IMR-90 (cell line): Measurements from ENCODE around the gene GPR132. TPM values are rescaled to one million over a fixed set of nuclear protein-coding genes. Genes with fewer than 3 reads are reported as not detected.

Experiments
- ATAC-seq: fragments of 200-7000 bp; cut with Tn5 transposase; 2 replicates; pipeline ENCODE4 v1.9.1; 2020; ENCODE audit warnings: low read depth, mild to moderate bottlenecking, moderate library complexity
- BruUV-seq: library from RNA; stranded (reverse); fragments of 400-500 nt; replicated peaks from 2 replicates; lab custom pipeline; 2021; lab: Mats Ljungman, UMichigan
- CTCF ChIA-PET: fragments of 300-600 bp; formaldehyde crosslinking; extraction: SDS; loops from one replicate; lab custom pipeline; 2021; ENCODE audit warnings: antibody characterized with exemption; lab: Yijun Ruan, JAX
- POLR2A ChIA-PET: fragments of 300-600 bp; sonication (Branson Sonifier 250); formaldehyde crosslinking; loops from one replicate; lab custom pipeline; 2022; ENCODE audit warnings: antibody characterized with exemption; ENCODE audit not compliant: unreplicated experiment; lab: Charles Lee
- DNase-seq: peaks from one replicate; pipeline ENCODE4 v3.0.0; 2013
- H2AFZ ChIP-seq: replicated peaks from 2 replicates; pipeline ENCODE3; 2013; ENCODE audit warnings: low read length, mild to moderate bottlenecking; ENCODE audit not compliant: poor library complexity
- H2AK5ac ChIP-seq: 2 replicates; pipeline ENCODE4 v1.6.1; 2013; ENCODE audit warnings: low read depth, low read length, inconsistent platforms
- H2AK9ac ChIP-seq: replicated peaks from 2 replicates; pipeline ENCODE3; 2013; ENCODE audit warnings: mild to moderate bottlenecking, low read depth, low read length, moderate library complexity; ENCODE audit not compliant: poor library complexity
- H2BK120ac ChIP-seq: 2 replicates; pipeline ENCODE4 v1.6.1; 2013; ENCODE audit warnings: low read depth, low read length, inconsistent platforms
- H2BK15ac ChIP-seq: 3 replicates; pipeline ENCODE4 v1.6.1; 2013; ENCODE audit warnings: low read depth, low read length, inconsistent platforms
- H2BK20ac ChIP-seq: 2 replicates; pipeline ENCODE4 v1.6.1; 2013; ENCODE audit warnings: low read depth, mild to moderate bottlenecking, inconsistent platforms, low read length, moderate library complexity
- H2BK5ac ChIP-seq: 2 replicates; pipeline ENCODE4 v1.6.1; 2013; ENCODE audit warnings: mild to moderate bottlenecking, low read depth, low read length, inconsistent platforms; ENCODE audit not compliant: poor library complexity, severe bottlenecking
- H3K14ac ChIP-seq: replicated peaks from 2 replicates; pipeline ENCODE4 v1.6.1; 2013; ENCODE audit warnings: low read depth, low read length, inconsistent platforms
- H3K18ac ChIP-seq: 2 replicates; pipeline ENCODE4 v1.6.1; 2013; ENCODE audit warnings: low read depth, low read length, control low read depth
- H3K23ac ChIP-seq: 2 replicates; pipeline ENCODE4 v1.6.1; 2013; ENCODE audit warnings: low read depth, low read length, inconsistent platforms
- H3K27ac ChIP-seq: 2 replicates; pipeline ENCODE4 v1.5.1; 2013; ENCODE audit warnings: mild to moderate bottlenecking, control low read depth, low read length; ENCODE audit not compliant: insufficient read depth
- H3K27me3 ChIP-seq: 2 replicates; pipeline ENCODE4 v1.6.1; 2013; ENCODE audit warnings: low read length; ENCODE audit not compliant: control insufficient read depth, insufficient read depth
- H3K36me3 ChIP-seq: 2 replicates; pipeline ENCODE4 v1.6.1; 2013; ENCODE audit warnings: low read length, mixed read lengths; ENCODE audit not compliant: control insufficient read depth, insufficient read depth
- H3K4ac ChIP-seq: 2 replicates; pipeline ENCODE4 v1.6.1; 2013; ENCODE audit warnings: low read depth, low read length, inconsistent platforms
- H3K4me1 ChIP-seq: 2 replicates; pipeline ENCODE4 v1.6.1; 2013; ENCODE audit warnings: low read length, mixed read lengths; ENCODE audit not compliant: control insufficient read depth, insufficient read depth
- H3K4me2 ChIP-seq: 2 replicates; pipeline ENCODE4 v1.6.1; 2013; ENCODE audit warnings: low read depth, mild to moderate bottlenecking, control low read depth, low read length, moderate library complexity
- H3K4me3 ChIP-seq: 2 replicates; pipeline ENCODE4 v1.5.1; 2013; ENCODE audit warnings: low read depth, mild to moderate bottlenecking, control low read depth, low read length, moderate library complexity; ENCODE audit not compliant: insufficient read depth
- H3K56ac ChIP-seq: 2 replicates; pipeline ENCODE4 v1.6.1; 2013; ENCODE audit warnings: low read length, inconsistent platforms; ENCODE audit not compliant: insufficient read depth; ENCODE audit errors: extremely low read depth
- H3K79me1 ChIP-seq, 2 experiments: 2 replicates each; pipeline ENCODE4 v1.6.1; 2013; ENCODE audit warnings: low read length in 2 of 2, inconsistent platforms in 1 of 2, low read depth in 1 of 2
- H3K9ac ChIP-seq: 2 replicates; pipeline ENCODE4 v1.6.1; 2013; ENCODE audit warnings: low read depth, low read length, control low read depth
- H3K9me1 ChIP-seq: 2 replicates; pipeline ENCODE4 v1.6.1; 2013; ENCODE audit warnings: low read length, inconsistent platforms; ENCODE audit not compliant: insufficient read depth
- H3K9me3 ChIP-seq: 2 replicates; pipeline ENCODE4 v1.6.1; 2013; ENCODE audit warnings: low read length; ENCODE audit not compliant: control insufficient read depth, insufficient read depth
- H4K20me1 ChIP-seq: 2 replicates; pipeline ENCODE4 v1.6.1; 2013; ENCODE audit warnings: low read length, inconsistent platforms; ENCODE audit not compliant: insufficient read depth
- H4K5ac ChIP-seq: 2 replicates; pipeline ENCODE4 v1.6.1; 2013; ENCODE audit warnings: mild to moderate bottlenecking, low read depth, low read length, control low read depth
- H4K8ac ChIP-seq, 2 experiments: 2 replicates each; pipeline ENCODE4 v1.6.1; 2013; ENCODE audit warnings: low read depth in 2 of 2, low read length in 2 of 2, control low read depth in 1 of 2, inconsistent platforms in 1 of 2
- H4K91ac ChIP-seq: 2 replicates; pipeline ENCODE4 v1.6.1; 2013; ENCODE audit warnings: low read depth, low read length, inconsistent platforms; ENCODE audit not compliant: insufficient read depth
- CEBPB ChIP-seq: IDR thresholded peaks from 2 replicates; pipeline ENCODE4 v1.6.1; 2012; ENCODE audit warnings: low read depth, low read length, improper control_type of control experiment
- CHD1 ChIP-seq: IDR thresholded peaks from 2 replicates; pipeline ENCODE4 v1.6.1; 2012; ENCODE audit warnings: low read depth, low read length, improper control_type of control experiment
- MXI1 ChIP-seq: IDR thresholded peaks from 2 replicates; pipeline ENCODE4 v1.6.1; 2012; ENCODE audit warnings: low read depth, mild to moderate bottlenecking, low read length, moderate library complexity, borderline replicate concordance
- RFX5 ChIP-seq: IDR thresholded peaks from 2 replicates; pipeline ENCODE4 v1.8.0; 2012; ENCODE audit warnings: low read depth, mild to moderate bottlenecking, low read length, moderate library complexity
- SMC3 ChIP-seq: fragments of 150-350 bp; IDR thresholded peaks from 2 replicates; pipeline ENCODE4 v1.6.1; 2016; ENCODE audit warnings: low read depth, mild to moderate bottlenecking, antibody characterized with exemption, low read length, moderate library complexity
- WGBS, 2 experiments: methylation state at CpG; one replicate each; pipeline versions ENCODE4 v1.1.5 to v1.1.7; 2013; ENCODE audit warnings: missing lambda C conversion rate in 2 of 2; ENCODE audit not compliant: insufficient read length in 1 of 2; ENCODE audit errors: extremely low coverage in 2 of 2; 5-methylcytosine and 5-hydroxymethylcytosine counted together
- dilution Hi-C: fragments of 300-500 bp; cut with HindIII; formaldehyde crosslinking; loops from one replicate; pipeline ENCODE4 v1.14.3; 2018; ENCODE audit warnings: low sequenced_read_pairs; ENCODE audit not compliant: unreplicated experiment
- in situ Hi-C: fragments of 300-500 bp; cut with MboI; formaldehyde crosslinking; loops from 3 replicates; pipeline ENCODE4 v1.14.3; 2019; ENCODE audit warnings: low sequenced_read_pairs, inconsistent platforms, mixed read lengths
- intact Hi-C: fragments of 100-400 bp; cut with micrococcal nuclease; formaldehyde crosslinking; loops from 2 replicates; pipeline ENCODE4 v1.10.0; 2022
- polyA plus RNA-seq, 3 experiments: library from polyadenylated mRNA; depleted of rRNA; stranded (reverse); fragments of >200 nt; gene quantifications; 2 replicates each; pipeline ENCODE4 v1.2.3, GENCODE V29; 2012; ENCODE audit warnings: low replicate concordance in 1 of 3
- total RNA-seq: library from RNA; depleted of rRNA; stranded (reverse); fragments of >200 nt; gene quantifications from 2 replicates; pipeline ENCODE4 v1.2.3, GENCODE V29; 2012

Gene GPR132
- total and polyA plus RNA-seq, 2 of the 4 experiments (the other 2 are of a cell fraction): under 0.01 to 0.10 TPM

GRCh38 chr14:105030194-105030593 is 35.0 kb downstream of the GPR132 start:
- POLR2A ChIA-PET: no interaction called here
- H3K14ac ChIP-seq: no peak overlapping the region
- no peak for ATAC-seq

More at GRCh38 chr14:105030194-105030593, 35.0 kb downstream of the GPR132 start:
- Histone ChIP-seq H3K4me2 (no peak overlapping the region), H2BK20ac (no peak overlapping the region), H2BK120ac (no peak overlapping the region), H3K4me3 (no peak overlapping the region), H4K20me1 (no peaks in the 10 kb centered on the region), H4K8ac (no peak overlapping the region), H2AK9ac (no peak overlapping the region), H4K5ac (no peak overlapping the region), H3K9me3 (0 out of 2 replicates have a peak, but pooled peaks cover 2% of the 10 kb centered on the region), H3K4me1 (peaks cover 6% of the 10 kb centered on the region; the same call in 1 of the 2 replicates), H4K91ac (no peak overlapping the region), H3K56ac (no peak overlapping the region), H2AFZ (no peak overlapping the region), H3K79me1 (no peaks in the 10 kb centered on the region), H3K9me1 (peaks cover 10% of the 10 kb centered on the region), H2AK5ac (no peak overlapping the region), H3K23ac (no peak overlapping the region), H3K9ac (no peak overlapping the region), H2BK15ac (no peak overlapping the region), H3K36me3 (no peaks in the 10 kb centered on the region), H3K18ac (no peak overlapping the region), H3K27ac (no peak overlapping the region), H3K4ac (no peak overlapping the region), H2BK5ac (no peak overlapping the region), H3K27me3 (peaks cover 7% of the 10 kb centered on the region)
- in situ Hi-C loops: no loop called here
- BruUV-seq: no TSS peak
- DNase-seq: no peak
- dilution Hi-C loops: no loop called here
- no CpG with 5 or more reads among the region's 2 CpGs for WGBS, 2 experiments
- TF ChIP-seq CHD1 (no peak), SMC3 (no peak), CEBPB (no peak), MXI1 (no peak), RFX5 (no peak)
- CTCF ChIA-PET: no interaction called here
- intact Hi-C loops: no loop called here
